ENCODE measurements around the gene TMEM187. TPM values are rescaled to one million over a fixed set of nuclear protein-coding genes. Genes with fewer than 3 reads are reported as not detected.

Gene TMEM187
- total and polyA plus RNA-seq, 3 donors from 2014 or later: 6.1 to 15.7 (median 13.1) TPM

GRCh38 chrX:153965406-153965805, 7.1 kb upstream of the TMEM187 start:
- H3K27ac ChIP-seq: no peak overlapping the region
- intact Hi-C loops (cut with DNase I; ENCODE audit: low total_unique reads): no loop called here
- H3K4me3 ChIP-seq: no peak overlapping the region
- no peaks in the 10 kb centered on the region for H3K36me3 ChIP-seq (ENCODE audit: low read depth, missing control alignments)
- no peak for TF ChIP-seq CTCF (IDR thresholded peaks at IDR 0.05)
- TF ChIP-seq POLR2A (IDR thresholded peaks at IDR 0.05): no peak
- WGBS, 2 donors: 80 to 85% methylated on average over 2 to 5 of the region's 5 CpGs
- no peaks in the 10 kb centered on the region for H3K27me3 ChIP-seq
- no peaks in the 10 kb centered on the region for H3K9me3 ChIP-seq
- peaks cover 19% of the 10 kb centered on the region for H3K4me1 ChIP-seq
- no peak for DNase-seq

- no peak overlapping the region for H3K27ac ChIP-seq
- H3K27me3 ChIP-seq: no peaks in the 10 kb centered on the region
- no peak overlapping the region for H3K4me3 ChIP-seq
- H3K4me1 ChIP-seq: peaks cover 19% of the 10 kb centered on the region
- WGBS, 2 donors: 46 to 56% methylated on average over 4 to 10 of the region's 15 CpGs
- intact Hi-C loops (cut with DNase I; ENCODE audit: low total_unique reads): no loop called here
- H3K9me3 ChIP-seq: no peaks in the 10 kb centered on the region
- no peaks in the 10 kb centered on the region for H3K36me3 ChIP-seq (ENCODE audit: low read depth, missing control alignments)
- peak; percentile 49 for DNase-seq
- TF ChIP-seq CTCF (IDR thresholded peaks at IDR 0.05): no peak
- TF ChIP-seq POLR2A (IDR thresholded peaks at IDR 0.05): no peak
Observed at GRCh38 chrX:153966283-153966688, 6.3 kb upstream of the TMEM187 start.

- 63% methylated on average over 13 of the region's 14 CpGs; no CpG with 5 or more reads in 1 of the 2 donors for WGBS, 2 donors
- H3K4me3 ChIP-seq: no peak overlapping the region
- H3K27me3 ChIP-seq: no peaks in the 10 kb centered on the region
- intact Hi-C loops (cut with DNase I; ENCODE audit: low total_unique reads): no loop called here
- no peak for TF ChIP-seq POLR2A (IDR thresholded peaks at IDR 0.05)
- peaks cover 19% of the 10 kb centered on the region for H3K4me1 ChIP-seq
- H3K9me3 ChIP-seq: no peaks in the 10 kb centered on the region
- no peaks in the 10 kb centered on the region for H3K36me3 ChIP-seq (ENCODE audit: low read depth, missing control alignments)
- no peak overlapping the region for H3K27ac ChIP-seq
- no peak for DNase-seq
Observed at GRCh38 chrX:153966841-153967535, 5.6 kb upstream of the TMEM187 start.

GRCh38 chrX:153967536-153968224, 4.9 kb upstream of the TMEM187 start:
- TF ChIP-seq CTCF (IDR thresholded peaks at IDR 0.05): no peak
- TF ChIP-seq POLR2A (IDR thresholded peaks at IDR 0.05): no peak
- no peak overlapping the region for H3K4me3 ChIP-seq
- peaks cover 19% of the 10 kb centered on the region for H3K4me1 ChIP-seq
- DNase-seq: no peak
- no peaks in the 10 kb centered on the region for H3K9me3 ChIP-seq
- WGBS, 2 donors: 49 to 58% methylated on average over 7 to 14 of the region's 16 CpGs
- intact Hi-C loops (cut with DNase I; ENCODE audit: low total_unique reads): no loop called here
- H3K36me3 ChIP-seq (ENCODE audit: low read depth, missing control alignments): no peaks in the 10 kb centered on the region
- H3K27me3 ChIP-seq: no peaks in the 10 kb centered on the region
- no peak overlapping the region for H3K27ac ChIP-seq

GRCh38 chrX:153968255-153968654, 4.3 kb upstream of the TMEM187 start:
- intact Hi-C loops (cut with DNase I; ENCODE audit: low total_unique reads): no loop called here

More at GRCh38 chrX:153968255-153968654, 4.3 kb upstream of the TMEM187 start:
- H3K9me3 ChIP-seq: no peaks in the 10 kb centered on the region
- no peak for TF ChIP-seq CTCF (IDR thresholded peaks at IDR 0.05)
- TF ChIP-seq POLR2A (IDR thresholded peaks at IDR 0.05): no peak
- 62 to 66% methylated on average over 5 to 8 of the region's 9 CpGs for WGBS, 2 donors
- no peaks in the 10 kb centered on the region for H3K36me3 ChIP-seq (ENCODE audit: low read depth, missing control alignments)
- H3K4me1 ChIP-seq: peaks cover 19% of the 10 kb centered on the region
- no peak for DNase-seq
- H3K27ac ChIP-seq: no peak overlapping the region
- H3K4me3 ChIP-seq: no peak overlapping the region
- no peaks in the 10 kb centered on the region for H3K27me3 ChIP-seq
